Measurements from ENCODE around the gene VPS8.

VPS8 gene

GRCh38 chr3:185021256-185021655, 209.3 kb downstream of the VPS8 start:
- DNase-seq (ENCODE audit: extremely low read depth, low read depth), result no peak
- TF ChIP-seq CTCF (IDR thresholded peaks at IDR 0.05; ENCODE audit: low read depth, low read length, missing control alignments), result no peak
- H3K4me3 ChIP-seq (replicated peaks; ENCODE audit: low read depth, low read length), result no peak overlapping the region

- no peak for DNase-seq (ENCODE audit: extremely low read depth, low read depth)
- H3K4me3 ChIP-seq (replicated peaks; ENCODE audit: low read depth, low read length), result no peak overlapping the region
- no peak for TF ChIP-seq CTCF (IDR thresholded peaks at IDR 0.05; ENCODE audit: low read depth, low read length, missing control alignments)
Observed at GRCh38 chr3:185024406-185024805, 212.4 kb downstream of the VPS8 start.

GRCh38 chr3:185024966-185025365, 213.0 kb downstream of the VPS8 start:
- H3K4me3 ChIP-seq (replicated peaks; ENCODE audit: low read depth, low read length), result no peak overlapping the region
- DNase-seq (ENCODE audit: extremely low read depth, low read depth), result no peak
- no peak for TF ChIP-seq CTCF (IDR thresholded peaks at IDR 0.05; ENCODE audit: low read depth, low read length, missing control alignments)

GRCh38 chr3:185028121-185028520, 216.2 kb downstream of the VPS8 start:
- H3K4me3 ChIP-seq (replicated peaks; ENCODE audit: low read depth, low read length), result no peak overlapping the region
- TF ChIP-seq CTCF (IDR thresholded peaks at IDR 0.05; ENCODE audit: low read depth, low read length, missing control alignments), result no peak

GRCh38 chr3:185029086-185029485, 217.1 kb downstream of the VPS8 start:
- TF ChIP-seq CTCF (IDR thresholded peaks at IDR 0.05; ENCODE audit: low read depth, low read length, missing control alignments), result no peak
- no peak for DNase-seq (ENCODE audit: extremely low read depth, low read depth)

More at GRCh38 chr3:185028121-185028520, 216.2 kb downstream of the VPS8 start:
- DNase-seq (ENCODE audit: extremely low read depth, low read depth), result no peak

GRCh38 chr3:185030399-185030798, 218.4 kb downstream of the VPS8 start:
- H3K4me3 ChIP-seq (replicated peaks; ENCODE audit: low read depth, low read length), result no peak overlapping the region
- no peak for DNase-seq (ENCODE audit: extremely low read depth, low read depth)
- TF ChIP-seq CTCF (IDR thresholded peaks at IDR 0.05; ENCODE audit: low read depth, low read length, missing control alignments), result no peak

More at GRCh38 chr3:185029086-185029485, 217.1 kb downstream of the VPS8 start:
- H3K4me3 ChIP-seq (replicated peaks; ENCODE audit: low read depth, low read length), result no peak overlapping the region

GRCh38 chr3:185030951-185031350, 219.0 kb downstream of the VPS8 start:
- no peak for TF ChIP-seq CTCF (IDR thresholded peaks at IDR 0.05; ENCODE audit: low read depth, low read length, missing control alignments)
- no peak for DNase-seq (ENCODE audit: extremely low read depth, low read depth)
- no peak overlapping the region for H3K4me3 ChIP-seq (replicated peaks; ENCODE audit: low read depth, low read length)
